Stimulated activated CD4-positive, alpha-beta T cell treated with anti-CD3 and anti-CD28 coated beads, Interleukin-12 subunit alpha, Interleukin-12 subunit beta, amount 100 ng/mL, for 4 hours (primary cell): ENCODE results near the gene PDPK1.
A peak's percentile ranks its signal among the peaks of the same experiment; 100 is the strongest.
"Not testable (repeated sequence)": the region's sequence is repeated elsewhere in the genome, so short reads cannot be mapped to it uniquely, and the experiment has no call there.

Source experiments
- DNase-seq: peaks from one replicate; pipeline ENCODE4 v3.0.0-alpha.2; 2020

Gene PDPK1

DNA sequence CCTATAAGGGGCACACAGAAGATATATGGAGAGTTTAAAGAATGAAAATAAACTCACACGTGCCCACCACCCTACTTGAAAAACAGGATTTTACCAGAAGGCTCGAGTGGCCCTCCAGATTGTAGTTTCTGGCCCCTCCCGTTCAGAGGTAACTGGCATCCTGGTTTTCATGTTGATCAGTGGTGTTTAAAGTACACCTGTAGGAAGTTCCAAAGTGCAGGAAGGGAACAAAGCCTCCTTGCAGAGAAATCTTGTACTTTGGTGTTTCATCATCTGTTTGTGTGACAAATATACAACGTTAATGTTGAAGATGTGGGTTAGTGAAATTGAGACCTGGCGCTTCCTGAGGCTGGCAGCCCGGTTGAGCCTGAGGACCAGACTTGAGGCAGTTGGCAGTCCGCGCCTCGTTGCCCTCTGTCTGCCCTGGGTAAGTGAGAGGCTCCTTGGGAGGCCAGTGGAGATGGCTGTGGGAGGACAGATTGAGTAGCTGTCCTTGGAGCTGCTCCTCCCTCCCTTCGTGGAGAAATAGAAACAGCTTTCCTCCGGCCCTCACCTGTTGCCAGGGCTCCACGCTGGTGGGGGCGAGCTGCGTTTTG lies 12.6 kb downstream of the PDPK1 start:
- DNase-seq: not testable (repeated sequence)

DNA sequence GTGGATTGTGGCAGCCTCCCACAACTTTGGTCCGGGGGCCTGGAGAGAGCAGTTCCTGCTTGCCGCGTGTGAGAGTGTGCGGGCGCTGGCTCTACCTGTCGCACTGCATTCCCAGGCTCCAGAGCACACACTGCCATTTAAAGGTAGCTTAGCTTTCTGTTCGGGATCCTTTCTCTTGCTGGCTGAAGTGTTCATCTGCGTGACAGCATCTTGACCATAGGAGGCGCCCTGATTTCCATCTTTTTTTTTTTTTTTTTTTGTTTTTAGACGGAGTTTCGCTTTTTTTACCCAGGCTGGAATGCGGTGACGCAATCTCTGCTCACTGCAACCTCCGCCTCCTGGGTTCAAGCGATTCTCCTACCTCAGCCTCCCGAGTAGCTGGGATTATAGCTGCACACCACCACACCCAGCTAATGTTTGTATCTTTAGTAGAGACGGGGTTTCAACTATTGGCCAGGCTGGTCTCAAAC lies 13.6 kb downstream of the PDPK1 start:
- DNase-seq: not testable (repeated sequence)

DNA sequence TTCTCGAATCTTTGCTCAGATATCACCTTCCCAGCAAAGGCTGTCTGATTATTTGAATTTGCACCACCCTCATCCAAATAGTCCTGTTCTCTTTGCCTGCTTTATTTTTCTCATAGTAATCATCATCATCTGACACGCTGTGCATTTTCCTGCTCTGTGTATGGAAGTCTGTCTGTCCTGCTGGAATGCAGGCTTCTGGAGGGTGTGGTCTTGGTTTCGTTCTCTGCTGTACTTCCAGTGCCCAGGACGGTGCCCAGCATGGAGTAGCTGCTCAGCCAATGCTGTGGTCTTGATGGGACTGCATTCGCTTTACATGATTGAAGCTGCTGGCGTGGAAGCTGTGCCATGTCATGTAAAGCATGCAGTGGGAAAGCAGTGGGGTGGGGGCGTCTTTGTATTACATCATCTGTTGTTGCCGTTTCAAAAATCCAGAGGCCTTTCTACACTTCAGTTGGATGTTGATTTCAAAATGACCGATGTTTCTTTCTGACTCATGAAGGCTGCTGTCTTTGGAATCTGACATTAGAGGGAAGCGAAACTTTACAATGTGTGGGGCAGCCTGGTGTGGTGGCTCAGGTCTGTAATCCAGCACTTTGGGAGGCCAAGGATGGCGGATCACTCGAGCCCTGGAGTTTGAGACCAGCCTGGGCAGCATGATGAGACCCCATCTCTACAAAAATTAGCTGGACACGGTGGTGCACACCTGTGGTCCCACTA lies 17.0 kb downstream of the PDPK1 start:
- DNase-seq: not testable (repeated sequence)

DNA sequence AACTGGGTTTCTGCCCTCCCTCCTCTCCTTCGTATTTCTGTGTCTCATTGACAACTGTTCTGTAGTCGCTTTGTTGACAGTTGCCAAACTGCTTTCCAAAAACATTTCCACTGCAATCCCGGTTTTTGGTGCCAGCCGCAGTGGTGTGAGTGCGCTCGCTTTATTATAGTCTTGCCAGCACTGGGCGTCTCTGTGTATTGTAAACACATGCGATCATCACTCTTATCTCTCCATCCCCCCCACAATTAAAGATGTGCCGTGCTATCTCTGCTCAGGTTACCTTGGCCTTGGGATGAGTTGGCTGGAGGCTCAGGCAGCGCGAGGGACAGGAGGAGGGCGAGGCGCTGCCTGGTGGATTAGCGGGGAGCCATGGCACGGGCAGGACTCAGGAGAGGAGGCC lies 19.3 kb downstream of the PDPK1 start:
- DNase-seq: not testable (repeated sequence)

DNA sequence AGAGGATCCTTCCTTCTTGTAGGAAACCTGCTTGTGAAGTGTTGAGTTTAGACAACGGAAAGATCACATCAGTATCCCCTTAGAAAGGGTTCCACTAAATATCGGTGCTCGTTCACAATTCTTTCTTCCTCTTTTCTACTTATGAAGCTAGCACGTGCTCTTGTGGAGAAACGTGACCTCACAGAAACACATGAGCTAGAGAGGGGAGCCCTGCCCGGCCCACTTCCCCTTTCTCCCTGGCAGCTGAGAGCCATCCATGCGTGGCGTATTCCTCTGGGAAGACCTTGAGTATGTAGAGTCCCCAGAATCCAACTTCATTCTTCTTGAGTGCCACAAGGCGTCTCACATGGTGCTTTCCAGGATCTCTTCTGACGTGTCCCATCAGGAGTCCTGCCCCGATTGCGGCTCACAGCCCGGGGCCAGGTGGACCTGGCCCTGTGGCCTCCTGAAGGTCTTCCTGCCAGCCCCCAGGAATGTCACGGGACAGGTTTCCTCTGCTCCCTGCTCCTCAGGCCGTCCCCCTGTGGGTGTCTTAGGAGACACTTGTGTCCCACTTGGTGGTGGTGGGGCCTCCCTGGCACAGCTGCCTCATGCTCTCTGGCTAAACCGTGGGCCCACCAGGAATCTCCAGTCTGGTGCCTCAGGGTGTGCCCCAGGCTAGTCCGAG lies 22.4 kb downstream of the PDPK1 start:
- not testable (repeated sequence) for DNase-seq

DNA sequence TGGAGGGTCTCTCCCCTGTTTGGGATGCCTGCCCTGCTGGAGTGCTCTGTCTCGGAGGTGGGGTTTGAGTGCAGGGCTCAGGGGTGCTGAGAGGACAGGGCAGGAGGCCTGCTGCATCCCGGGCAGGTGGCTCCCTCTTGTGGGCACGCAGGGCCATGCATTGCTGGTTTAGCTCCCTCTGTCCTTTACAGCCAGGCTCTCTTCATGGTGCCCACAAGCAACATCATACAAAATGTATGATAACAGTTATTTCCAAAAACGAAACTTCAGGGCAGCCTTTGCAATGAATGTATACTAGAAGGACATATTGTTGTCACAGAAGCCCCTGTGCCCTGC lies 22.9 kb downstream of the PDPK1 start:
- DNase-seq: peak; percentile 61

DNA sequence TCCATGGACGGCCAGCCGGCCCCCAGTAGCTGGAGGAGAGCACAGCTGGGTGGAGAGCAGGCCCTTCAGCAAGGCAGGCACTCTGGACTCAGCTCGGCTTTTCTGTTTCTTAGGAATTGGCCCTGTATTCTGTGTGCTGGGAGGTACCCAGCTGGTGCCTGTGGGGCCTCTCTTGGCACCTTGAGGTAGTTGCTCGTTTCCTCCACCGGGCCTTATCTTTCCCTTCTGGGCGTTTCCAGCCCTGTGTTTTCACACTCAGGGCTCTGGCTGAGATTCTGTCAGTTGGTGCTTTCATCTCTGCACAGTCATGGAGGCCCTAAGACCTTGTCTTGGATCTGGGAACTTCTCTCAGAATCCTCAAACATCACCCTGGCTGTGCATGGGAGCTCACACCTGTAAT lies 29.7 kb downstream of the PDPK1 start:
- not testable (repeated sequence) for DNase-seq

DNA sequence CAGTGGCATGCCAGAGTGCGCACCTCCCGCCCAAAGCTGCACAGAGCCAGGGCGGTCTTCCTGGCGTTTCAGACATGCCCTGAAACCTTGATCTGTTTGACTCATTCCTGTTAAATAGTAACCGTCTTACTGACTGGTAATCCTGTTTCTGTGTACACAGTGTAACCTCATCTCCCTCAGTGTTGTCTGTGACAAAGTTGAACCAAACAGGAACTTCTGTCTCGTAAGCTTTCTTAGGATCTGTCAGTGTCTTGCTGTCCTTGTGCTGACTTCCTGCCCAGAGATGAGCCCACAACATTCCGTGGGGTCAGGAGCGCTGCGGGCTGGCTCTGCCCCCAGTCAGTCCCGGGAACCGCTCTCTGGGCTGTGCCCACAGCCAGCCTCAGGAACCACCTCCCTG lies 30.8 kb downstream of the PDPK1 start:
- DNase-seq: not testable (repeated sequence)

DNA sequence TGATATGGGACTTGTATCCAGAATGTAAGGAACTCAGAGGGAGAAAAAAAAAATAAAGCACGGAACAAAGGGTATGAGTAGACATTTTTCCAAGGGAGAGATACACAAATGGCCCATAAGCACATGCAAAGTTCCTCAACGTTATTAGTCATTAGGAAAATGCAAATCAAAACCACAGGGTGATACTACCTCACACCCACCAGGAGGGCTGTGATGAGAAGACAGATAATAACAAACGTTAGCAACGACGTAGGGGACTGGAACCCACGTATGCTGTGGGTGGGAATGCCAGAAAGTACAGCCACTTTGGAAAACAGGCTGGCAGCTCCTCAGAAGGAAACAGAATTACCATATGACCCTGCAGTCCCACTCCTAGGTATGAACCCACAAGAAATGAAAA lies 34.9 kb downstream of the PDPK1 start:
- DNase-seq: not testable (repeated sequence)

DNA sequence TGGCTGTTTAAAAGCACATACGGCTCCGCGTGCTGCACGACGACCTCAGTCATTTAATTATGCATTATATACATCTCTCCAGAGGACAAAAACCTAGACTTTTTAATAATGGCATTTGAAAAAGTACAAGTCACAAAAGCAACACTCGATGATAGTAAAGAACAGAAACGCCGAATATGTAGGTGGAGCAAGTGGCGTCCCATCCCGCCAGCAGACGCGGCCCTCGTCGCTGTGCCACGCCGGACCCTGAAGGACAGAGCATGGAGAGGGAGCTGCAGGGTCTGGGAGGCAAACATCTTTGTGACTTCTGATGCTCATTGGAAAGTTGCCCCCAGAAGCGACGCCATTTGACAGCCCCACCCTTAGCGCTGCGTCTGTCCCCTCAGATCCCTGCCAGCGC lies 38.0 kb downstream of the PDPK1 start:
- not testable (repeated sequence) for DNase-seq

DNA sequence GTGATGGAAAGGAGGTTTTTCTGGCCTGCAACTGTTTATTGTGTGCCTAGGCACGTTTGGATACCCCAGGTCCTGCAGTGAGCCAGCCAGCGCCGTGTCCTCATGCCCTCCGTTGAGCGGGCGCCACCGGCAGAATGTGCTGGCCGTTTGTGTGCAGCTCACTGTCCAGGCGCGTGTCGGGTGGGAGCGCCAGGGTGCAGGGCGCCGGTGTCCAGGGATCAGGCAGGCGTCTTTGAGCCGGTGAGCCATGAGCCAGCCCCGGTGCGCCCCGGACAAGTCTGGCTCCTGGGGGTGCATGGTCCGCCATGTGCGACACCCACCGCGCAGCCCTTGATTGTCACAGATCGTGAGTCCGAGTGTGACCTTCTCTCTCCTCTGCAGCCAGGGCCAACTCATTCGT lies 39.2 kb downstream of the PDPK1 start:
- not testable (repeated sequence) for DNase-seq

DNA sequence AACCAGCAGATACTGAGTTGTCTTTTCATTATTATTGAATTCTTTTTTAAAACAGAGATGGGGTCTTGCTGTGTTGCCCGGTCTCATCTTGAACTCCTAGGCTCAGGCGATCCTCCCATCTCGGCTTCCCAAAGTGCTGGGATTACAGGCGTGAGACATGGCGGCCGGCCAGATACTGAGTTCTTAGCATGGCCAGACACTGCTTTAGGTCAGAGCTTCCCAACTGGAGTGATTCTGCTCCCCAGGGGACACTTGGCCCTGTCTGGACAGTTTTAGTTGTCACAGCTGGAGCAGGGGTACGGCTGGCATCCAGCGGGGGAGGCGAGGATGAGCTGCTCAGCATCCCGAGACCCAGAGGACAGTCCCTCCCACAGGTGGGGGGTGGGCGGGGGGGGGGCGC lies 41.1 kb downstream of the PDPK1 start:
- DNase-seq: not testable (repeated sequence)

DNA sequence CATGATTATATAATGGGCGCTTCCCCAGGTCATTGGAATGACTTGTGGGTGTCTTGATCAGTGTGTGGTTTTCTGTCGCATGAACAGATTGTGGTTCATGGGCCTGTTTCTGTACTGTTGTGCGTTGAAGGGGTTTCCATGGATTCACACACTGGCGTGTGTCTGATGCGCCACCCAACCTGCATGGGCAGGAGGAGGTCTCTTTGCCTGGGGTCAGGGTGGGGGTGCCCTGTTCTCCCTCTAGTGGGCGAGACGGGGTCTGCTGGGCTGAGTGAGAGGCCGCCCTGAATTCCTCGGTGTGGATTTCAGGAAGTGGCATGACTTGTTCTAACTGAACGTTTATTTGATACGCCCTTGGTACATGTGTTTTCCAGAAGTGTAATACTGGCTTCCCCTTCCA lies 42.3 kb downstream of the PDPK1 start:
- DNase-seq: not testable (repeated sequence)

DNA sequence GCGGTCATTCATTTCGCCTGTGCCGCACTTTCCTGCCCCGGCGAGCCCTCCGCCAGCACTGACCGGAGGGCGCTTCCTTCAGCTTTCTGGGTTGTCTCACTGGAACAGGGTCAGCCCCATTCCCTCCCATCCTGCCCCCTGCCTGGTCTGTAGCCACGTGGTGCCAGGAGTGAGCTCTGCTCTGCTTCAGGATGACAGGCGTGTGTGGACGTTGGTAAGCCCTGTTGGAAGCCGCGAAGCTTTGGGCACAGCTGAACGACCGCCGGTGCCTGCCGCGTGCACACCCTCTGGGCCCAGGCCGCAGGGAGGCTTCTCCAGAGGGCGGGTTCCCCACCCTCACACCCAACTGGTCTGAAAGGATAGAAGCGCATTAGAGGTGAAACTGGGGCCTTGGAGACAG lies 43.0 kb downstream of the PDPK1 start:
- DNase-seq: not testable (repeated sequence)

DNA sequence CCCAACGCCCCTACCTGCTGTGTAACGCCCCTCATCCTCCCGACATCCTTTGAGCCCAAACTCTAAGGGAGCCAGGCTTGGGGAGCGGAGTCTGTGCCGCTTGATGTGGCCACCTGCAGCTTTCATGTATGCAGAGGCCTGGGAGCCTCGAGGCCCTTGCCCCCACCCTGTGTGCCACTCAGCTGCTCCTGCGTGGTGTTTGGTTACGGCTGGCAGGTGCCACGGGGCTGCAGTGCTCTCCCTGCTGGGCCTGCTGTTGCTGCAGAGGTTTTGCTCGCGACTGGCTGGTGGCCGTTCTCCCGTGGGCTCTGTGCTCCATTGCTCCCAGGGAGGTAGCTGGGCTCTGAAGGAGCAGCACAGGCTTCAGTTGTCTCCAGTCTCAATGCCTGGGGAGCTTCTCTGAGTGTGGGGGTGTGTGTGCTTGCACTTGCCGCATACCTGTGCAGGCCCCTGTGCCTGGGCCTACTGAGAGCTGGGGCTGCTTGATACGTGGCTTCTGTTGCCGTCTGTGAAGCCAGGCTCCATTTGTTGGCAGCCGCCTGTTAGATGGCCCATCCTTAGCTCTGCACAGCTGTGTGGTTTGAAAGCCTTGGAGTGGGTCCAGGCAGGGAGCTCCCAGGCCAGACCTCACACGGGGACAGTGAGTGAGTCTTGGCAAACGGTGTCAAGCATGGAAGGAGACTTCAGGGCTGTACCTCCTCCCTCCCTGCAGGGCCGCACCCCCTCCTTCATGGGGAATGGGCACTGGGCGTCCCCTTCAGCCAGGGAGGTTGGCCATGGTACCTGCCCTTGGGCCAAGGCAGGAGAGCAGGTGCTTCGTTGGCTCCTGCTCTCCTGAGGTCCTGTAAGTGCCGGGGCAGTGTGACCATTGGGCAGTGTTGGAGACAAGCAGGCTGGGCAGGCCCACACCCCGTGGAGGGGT lies 47.2 kb downstream of the PDPK1 start:
- no peak for DNase-seq

DNA sequence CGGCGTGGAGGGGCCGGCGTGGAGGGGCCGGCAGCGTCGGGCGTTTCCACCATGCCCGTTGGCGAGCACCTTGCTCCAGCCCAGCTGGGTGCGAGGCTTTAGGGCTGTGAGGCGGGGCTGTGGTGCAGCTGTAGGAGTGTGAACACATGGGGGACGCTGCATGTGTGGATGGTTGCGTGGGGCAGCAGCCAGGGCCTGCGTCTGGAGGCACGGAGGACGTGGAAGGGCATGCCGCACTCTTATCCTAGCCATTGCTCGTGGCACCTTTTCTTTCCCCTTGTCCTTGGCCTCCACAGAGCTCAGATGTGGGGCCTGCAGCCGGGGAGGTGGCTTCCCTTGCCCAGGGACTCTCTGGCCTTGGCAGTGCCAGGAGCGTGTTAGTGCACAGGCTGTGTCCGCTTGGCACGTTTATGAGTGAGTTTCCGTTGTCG lies 47.8 kb downstream of the PDPK1 start:
- DNase-seq: no peak

DNA sequence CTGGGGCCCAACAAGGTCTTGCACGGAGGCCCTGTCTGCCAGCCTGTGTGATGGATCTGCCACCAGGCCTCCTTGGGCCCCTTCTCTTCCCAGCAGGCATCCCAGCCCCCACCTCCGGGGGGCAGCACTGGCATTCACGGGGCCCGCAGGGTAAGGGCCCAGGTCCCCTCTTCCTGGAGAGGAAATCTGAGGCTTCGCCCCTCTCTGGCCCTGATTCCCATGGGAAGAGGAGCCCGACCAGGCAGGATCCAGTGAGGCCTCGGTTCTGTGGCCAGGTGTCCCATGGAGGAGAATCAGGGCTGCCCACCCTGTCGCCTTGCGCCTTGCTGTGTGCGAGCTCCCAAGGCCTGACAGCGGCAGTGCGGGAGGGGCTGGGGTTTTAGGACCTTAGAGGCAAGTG lies 48.4 kb downstream of the PDPK1 start:
- no peak for DNase-seq

DNA sequence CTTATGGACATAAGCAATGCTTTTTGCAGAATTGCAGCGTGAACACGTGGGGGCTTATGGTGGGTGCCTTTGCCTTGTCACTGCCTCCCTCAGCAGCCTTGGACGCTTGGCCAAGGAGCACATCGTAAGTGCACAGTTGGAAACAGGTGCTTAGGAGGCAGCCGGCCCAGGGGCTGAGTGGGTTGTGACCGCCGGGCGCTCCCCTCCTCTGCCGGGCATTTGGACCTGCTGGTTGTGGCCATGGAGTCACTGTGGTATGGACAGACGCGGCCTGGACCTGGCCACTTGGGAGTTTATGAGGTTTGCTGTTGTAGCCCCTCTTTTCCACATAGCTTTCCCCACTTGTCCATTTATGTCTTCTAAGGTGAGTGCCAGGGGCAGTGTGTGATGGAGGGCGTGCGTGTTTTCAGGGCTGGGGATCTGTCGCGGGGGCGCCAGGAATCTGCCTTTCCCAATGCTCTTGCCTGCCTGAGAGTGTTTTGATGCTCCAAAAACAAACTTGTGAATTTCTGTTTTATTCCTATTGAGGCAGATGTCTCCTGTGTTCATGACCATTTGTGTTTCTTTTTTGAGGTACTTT lies 49.2 kb downstream of the PDPK1 start:
- DNase-seq: no peak

DNA sequence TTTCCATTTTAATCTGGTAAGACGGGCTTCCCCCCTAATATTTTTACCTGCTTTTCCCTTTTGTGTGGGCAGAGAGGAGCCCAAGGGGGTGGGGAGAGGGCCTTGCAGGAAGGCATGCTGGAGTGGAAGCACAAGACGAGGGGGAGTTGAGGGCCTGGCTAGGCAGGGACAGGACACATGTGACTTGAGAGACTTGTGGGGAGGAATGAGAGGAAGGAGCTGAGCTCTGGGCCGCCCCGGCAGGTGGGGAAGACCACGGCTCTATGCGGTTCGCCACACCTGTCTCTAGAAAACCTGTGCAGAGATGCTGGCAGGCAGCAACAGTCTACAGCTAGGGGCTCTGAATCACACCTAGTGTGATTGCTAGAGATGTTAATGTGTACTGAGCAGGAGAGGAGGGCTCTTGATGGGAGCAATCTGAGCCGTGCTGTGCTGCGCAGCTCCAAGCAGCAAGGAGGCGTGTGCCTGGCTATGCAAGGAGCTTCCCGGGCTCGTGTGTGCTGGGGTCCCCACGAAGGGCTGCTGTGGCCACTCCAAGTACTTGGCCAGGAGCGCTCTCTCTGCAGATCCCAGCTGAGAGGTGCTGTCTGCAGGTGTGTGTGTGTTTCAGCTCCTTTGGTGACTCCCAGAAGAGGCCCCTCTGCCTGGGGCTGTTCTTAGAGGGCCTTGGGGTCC lies 50.2 kb downstream of the PDPK1 start:
- no peak for DNase-seq

DNA sequence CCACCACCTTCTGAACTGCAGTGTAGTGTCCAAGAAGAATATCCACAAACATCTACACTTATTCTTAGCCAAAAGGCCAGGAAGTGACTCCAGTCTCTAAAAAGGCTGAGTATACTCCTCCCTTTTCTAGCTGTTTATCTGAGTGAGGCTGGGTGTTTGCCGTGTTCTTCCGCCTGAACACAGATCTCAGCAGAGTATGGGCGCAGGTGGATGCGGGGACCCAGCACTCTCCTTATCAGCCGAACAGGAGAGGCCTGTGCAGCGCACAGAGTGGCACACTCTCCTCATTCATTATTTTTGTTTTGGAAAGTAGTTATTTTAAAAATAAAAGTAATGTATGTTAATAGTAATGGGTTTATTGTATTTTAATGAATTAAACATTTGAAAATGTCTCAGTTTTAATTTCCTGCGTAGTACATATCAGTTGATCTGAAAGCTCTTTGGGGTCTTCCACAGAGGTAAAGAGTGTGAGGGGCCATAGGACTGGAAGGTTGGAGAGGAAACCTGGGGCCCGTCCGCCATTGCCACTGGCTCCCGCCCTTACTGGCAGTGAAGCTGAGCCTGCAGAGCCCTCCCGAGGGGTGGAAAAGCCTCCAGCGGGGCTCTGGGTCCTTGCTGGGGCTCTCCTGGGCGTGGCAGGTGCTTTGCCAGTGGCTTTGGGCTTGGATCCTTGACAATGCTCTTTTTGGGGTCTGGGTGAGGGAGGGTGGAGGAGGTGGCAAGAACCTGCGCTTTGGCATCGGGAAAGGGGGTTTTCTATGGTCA lies 53.8 kb downstream of the PDPK1 start:
- DNase-seq: no peak

DNA sequence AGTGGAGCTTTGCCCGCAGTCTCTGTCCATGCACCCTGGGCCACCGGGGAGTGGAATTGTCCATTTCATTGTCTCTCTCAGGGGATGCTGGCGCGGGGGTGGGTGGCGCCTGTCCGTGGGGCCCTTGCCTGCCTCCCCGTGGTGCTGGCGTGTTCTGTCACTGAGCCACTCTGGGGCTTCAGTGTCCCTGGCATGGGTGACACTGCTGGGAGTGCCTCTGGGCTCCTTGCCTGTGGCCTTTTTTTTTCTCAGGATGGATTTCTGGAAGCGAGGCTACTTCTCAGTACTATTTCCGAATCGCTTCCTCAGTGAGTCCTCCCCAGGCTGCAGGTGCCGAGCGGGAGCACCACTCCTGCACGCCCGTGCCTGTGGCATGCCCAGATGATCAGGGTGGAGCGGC lies 55.0 kb downstream of the PDPK1 start:
- no peak for DNase-seq
